Activated T-cell treated with anti-CD3 and anti-CD28 coated beads, Interleukin-2, amount 50 U/mL, for 48 hours (primary cell): ENCODE data around the gene RDX.
"Not testable (repeated sequence)": the region's sequence is repeated elsewhere in the genome, so short reads cannot be mapped to it uniquely, and the experiment has no call there.

Experiments used
- DNase-seq, 2 experiments: peaks; one replicate each; pipeline ENCODE4 v3.0.0-alpha.2; 2020

RDX gene

GRCh38 chr11:110305169-110306018 is 9.0 kb upstream of the RDX start:
- no peak for DNase-seq

- DNase-seq, result no peak
Measured at GRCh38 chr11:110303414-110303826, 7.0 kb upstream of the RDX start.

- no peak for DNase-seq
Measured at GRCh38 chr11:110301577-110301976, 5.2 kb upstream of the RDX start.

- DNase-seq, result no peak
Measured at GRCh38 chr11:110301032-110301431, 4.6 kb upstream of the RDX start.

GRCh38 chr11:110299006-110299785 is 2.8 kb upstream of the RDX start:
- DNase-seq, result no peak

- DNase-seq, result no peak
Measured at GRCh38 chr11:110298301-110298765, 1.9 kb upstream of the RDX start.

GRCh38 chr11:110297726-110298300 is 1.4 kb upstream of the RDX start:
- no peak for DNase-seq

GRCh38 chr11:110297076-110297725 is 787 bp upstream of the RDX start:
- DNase-seq, result no peak

GRCh38 chr11:110295531-110296225 is 736 bp downstream of the RDX start:
- peak; percentile 69 to 72 for DNase-seq

- no peak for DNase-seq
Measured at GRCh38 chr11:110295086-110295485, 1.3 kb downstream of the RDX start.

- DNase-seq, result no peak
Measured at GRCh38 chr11:110294509-110294908, 1.9 kb downstream of the RDX start.

- no peak for DNase-seq
Measured at GRCh38 chr11:110293389-110293788, 3.0 kb downstream of the RDX start.

- DNase-seq, result not testable (repeated sequence)
Measured at GRCh38 chr11:110292146-110292545, 4.3 kb downstream of the RDX start.

GRCh38 chr11:110290591-110291334 is 5.7 kb downstream of the RDX start:
- DNase-seq, result no peak

GRCh38 chr11:110289472-110289871 is 6.9 kb downstream of the RDX start:
- no peak for DNase-seq

GRCh38 chr11:110287537-110287936 is 8.9 kb downstream of the RDX start:
- no peak for DNase-seq

GRCh38 chr11:110286298-110287040 is 9.9 kb downstream of the RDX start:
- no peak for DNase-seq

- no peak for DNase-seq
Measured at GRCh38 chr11:110283862-110284261, 12.6 kb downstream of the RDX start.

- DNase-seq, result not testable (repeated sequence)
Measured at GRCh38 chr11:110280595-110280994, 15.8 kb downstream of the RDX start.

GRCh38 chr11:110279881-110280280 is 16.5 kb downstream of the RDX start:
- DNase-seq, result no peak

- no peak for DNase-seq
Measured at GRCh38 chr11:110272919-110273318, 23.5 kb downstream of the RDX start.
